ENCODE results near the gene OR9I1.

The OR9I1 gene

GRCh38 chr11:58125469-58125868 is at the start of gene OR9I1:
Gene OR9I1 (minus strand): TSS chr11:58125530. CDS start chr11:58119444, 6,086 bp downstream.
- DNase-seq: no peak

- no peak for DNase-seq
Measured at GRCh38 chr11:58165504-58166106, 40.3 kb upstream of the OR9I1 start.

DNA sequence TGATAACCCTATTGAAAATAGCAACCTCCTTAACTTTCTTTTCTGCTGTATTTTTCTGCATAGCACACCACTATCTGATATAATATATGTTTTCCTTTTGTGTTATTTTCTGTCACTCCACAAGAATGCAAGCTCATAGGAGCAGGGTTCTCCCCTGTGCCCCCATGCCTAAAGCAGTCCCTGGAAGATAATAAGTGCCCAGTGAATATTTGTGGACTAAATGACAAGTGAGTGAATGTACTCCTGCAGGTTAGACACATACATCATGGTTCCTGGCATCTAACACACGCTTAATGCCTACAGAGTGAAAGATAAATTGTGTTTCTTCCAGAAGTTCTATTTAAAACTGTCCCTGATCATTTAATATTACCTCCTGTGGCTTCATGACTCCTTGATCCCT is 39.7 kb upstream of the OR9I1 start:
- DNase-seq: no peak

GRCh38 chr11:58164389-58164788 is 39.1 kb upstream of the OR9I1 start:
- DNase-seq: no peak

DNA sequence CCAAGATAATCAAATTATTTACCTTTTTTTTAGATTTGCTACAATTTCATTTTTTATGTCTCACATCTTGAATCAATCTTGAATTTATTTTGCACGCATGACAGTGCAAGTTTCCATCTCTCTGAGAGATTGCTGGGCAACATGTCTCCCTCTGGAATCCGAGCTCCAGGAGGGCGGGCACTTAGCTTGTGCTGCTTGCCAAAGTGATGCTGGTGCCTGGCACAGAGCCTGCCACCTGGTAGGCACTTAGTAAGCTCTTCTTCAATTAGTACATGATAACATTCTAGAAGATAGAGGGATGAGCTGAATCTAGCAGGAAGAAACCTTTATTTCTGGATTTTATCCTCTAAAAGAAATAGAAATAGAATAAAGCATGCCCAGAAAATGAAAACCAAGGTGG is 27.5 kb upstream of the OR9I1 start:
- DNase-seq: no peak

GRCh38 chr11:58142761-58143160 is 17.4 kb upstream of the OR9I1 start:
- no peak for DNase-seq

DNA sequence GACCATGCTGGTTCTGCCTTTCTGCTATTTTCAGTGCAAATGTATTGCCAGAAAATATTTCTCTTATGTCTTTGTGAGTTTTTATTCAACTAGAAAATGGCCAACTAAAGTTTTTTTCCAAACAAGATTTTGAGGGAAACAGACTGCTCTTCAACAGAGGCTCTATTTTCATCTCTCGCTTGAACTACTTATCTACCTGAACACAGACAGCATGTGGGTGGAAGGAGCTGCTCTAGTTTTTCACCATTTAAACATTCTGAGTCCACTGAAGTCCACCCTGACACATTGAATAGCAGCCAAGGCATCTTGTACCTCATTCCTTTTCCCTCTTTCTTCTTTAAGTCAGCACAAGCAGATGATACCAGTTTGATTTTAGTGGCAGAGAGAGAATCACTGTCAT is 9.8 kb upstream of the OR9I1 start:
- DNase-seq: no peak

DNA sequence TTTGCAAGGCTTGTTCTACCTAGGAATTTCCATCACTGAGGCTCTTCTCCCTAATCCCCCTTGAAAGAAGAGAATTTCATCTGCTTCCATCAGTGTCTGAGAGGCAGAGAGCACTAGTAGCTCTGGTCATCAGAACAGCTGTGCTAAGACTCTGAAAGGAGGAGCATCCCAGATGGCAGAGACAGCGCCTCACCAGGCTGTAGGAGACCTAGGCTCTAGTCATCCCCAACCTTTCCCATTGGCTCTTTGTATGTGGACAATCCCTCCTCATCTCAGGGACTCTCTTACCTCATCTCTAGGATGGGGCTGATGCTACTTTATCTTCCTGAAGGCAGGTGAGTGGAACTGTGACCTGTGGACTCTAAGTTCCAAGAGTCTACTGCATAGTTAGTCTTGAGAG is 8.8 kb upstream of the OR9I1 start:
- no peak for DNase-seq

DNA sequence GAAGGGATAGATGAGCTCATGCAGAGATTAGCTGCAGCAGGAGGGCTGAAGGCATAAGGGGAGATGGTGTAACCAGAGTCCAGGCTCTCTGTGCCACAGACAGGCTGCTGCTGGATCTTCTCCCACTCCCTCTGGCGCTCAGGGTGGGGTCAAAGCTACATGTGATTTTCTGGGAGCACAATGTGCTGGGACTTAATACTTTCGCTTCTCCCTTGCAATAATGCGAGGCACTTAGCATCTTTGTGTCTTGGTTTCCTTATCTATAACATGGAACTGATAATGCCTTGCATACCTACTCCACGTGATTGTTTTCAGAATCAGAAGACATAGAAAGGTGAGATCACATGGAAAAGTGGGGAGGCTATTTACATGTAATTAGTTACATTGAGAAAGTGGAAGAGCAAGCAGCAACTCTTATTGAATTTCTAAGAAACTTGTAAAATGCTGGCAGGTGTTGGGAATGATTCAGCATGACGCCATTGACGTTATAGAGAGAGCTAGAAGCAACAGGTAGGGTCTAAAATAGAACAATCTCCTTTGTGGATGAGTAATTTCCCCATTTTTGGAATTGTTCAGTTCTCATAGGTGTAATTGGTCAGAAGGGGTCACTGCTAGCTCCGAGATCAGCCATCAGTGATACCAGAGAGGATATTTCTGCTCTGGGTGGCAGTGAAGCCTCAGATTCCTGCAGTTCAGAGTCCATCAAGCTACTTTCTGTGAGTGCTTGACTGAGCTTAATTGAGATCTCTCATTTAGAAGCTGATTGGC is 8.2 kb upstream of the OR9I1 start:
- DNase-seq: no peak

DNA sequence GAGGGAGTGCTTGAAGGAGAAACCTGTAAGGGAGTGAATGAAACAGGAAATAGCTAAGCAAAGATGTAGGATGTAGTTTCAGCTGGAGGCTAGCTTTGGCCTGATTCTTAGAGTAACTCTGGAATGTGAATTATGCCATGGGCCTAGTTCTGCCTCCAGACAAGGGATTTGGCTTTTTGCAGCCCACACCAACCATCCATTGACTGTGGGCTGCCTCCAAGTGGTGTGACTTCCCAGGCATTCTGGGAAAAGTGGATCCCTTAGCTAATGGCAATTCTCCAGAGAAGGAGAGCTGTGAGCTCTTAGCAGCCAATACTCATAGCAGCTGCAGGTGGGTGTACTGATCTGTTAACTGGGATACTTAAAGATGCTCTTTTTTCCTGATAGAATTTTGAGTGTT is 2.0 kb upstream of the OR9I1 start:
- DNase-seq: no peak

GRCh38 chr11:58121096-58121495 is 4.2 kb downstream of the OR9I1 start:
- no peak for DNase-seq

- no peak for DNase-seq
Measured at GRCh38 chr11:58097437-58097836, 27.9 kb downstream of the OR9I1 start.

DNA sequence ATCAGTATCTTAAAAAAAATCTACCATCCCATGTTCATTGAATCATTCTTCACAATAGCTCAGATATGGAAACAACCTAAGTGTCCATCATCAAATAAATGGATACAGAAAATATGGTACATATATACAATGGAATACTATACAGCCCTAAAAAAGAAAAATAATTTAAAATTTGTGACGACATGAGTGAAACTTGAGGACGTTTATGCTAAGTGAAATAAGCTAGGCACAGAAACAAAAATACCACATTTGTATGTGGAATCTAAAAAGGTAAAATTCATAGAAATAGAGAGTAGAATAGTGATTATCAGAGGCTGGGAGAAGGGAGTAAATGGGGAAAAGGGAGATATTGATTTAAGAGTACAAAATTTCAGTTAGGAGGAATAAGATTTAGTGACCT is 38.8 kb downstream of the OR9I1 start:
- DNase-seq: no peak

DNA sequence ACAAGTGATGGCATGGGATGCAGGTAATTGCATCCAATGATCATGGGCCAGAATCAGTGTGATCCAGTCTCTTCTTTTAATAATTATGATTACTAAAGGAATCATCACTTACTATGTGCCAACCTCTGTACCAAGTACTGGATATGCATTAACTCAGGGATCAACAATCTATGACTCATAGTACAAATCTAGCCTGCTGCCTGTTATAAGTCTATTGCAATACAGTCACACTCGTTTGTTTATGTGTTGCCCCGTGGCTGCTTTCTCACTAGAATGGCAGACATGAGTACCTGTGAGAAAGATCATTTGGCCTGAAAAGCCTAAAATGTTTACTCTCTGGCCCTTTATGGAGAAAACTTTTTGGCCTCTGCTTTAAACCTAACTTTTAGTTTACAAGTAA is 49.5 kb downstream of the OR9I1 start:
- DNase-seq: no peak

DNA sequence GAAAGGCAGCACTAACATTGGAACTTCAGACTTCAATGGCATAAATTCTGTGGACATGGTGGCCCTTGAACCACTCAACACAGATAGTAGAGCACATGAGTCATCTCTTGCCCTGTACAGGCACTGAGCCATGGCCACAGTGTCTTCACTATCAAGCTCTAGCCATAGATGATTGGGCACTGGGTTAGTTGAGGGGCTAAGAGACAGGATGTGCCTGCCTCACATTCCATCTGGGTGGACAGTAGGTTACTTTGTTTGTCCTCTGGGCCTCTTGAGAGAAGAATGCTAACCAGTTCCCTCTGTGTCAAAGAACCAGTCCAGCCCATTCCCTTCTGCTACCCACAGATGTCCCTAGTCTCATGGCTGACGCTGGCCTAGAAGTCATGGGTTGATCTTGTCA is 54.7 kb downstream of the OR9I1 start:
- DNase-seq: no peak

- DNase-seq: no peak
Measured at GRCh38 chr11:58068655-58069054, 56.7 kb downstream of the OR9I1 start.

- no peak for DNase-seq
Measured at GRCh38 chr11:58067685-58068084, 57.6 kb downstream of the OR9I1 start.

Data from stimulated activated CD4-positive, alpha-beta T cell treated with anti-CD3 and anti-CD28 coated beads, Interleukin-1b, Interleukin-23, amount 100 ng/mL, for 48 hours (primary cell).